GM10248 (cell line): Measurements from ENCODE around the gene C3orf18.
A peak's percentile ranks its signal among the peaks of the same experiment; 100 is the strongest.

Experiments
- CTCF ChIA-PET: fragments of 300-600 bp; sonication (Branson Sonifier 250); formaldehyde crosslinking; extraction: SDS; loops from one replicate; lab custom pipeline; 2021; ENCODE audit warnings: antibody characterized with exemption; lab: Yijun Ruan, JAX
- POLR2A ChIA-PET: fragments of 350-650 bp; sonication (Branson Sonifier 250); formaldehyde crosslinking; extraction: SDS; loops from one replicate; lab custom pipeline; 2020; ENCODE audit warnings: antibody characterized with exemption; lab: Yijun Ruan, JAX
- DNase-seq: peaks from one replicate; pipeline ENCODE4 v3.0.0; 2012; ENCODE audit errors: extremely low spot score
- CTCF ChIP-seq: IDR thresholded peaks from 2 replicates; pipeline ENCODE4 v1.5.1; 2012; ENCODE audit warnings: mild to moderate bottlenecking, low read depth; ENCODE audit errors: extremely low read depth, missing control alignments, control extremely low read depth

Gene C3orf18

GRCh38 chr3:50525191-50525910 is 42.2 kb downstream of the C3orf18 start:
- CTCF ChIA-PET, result interaction anchor here (1.4 to 4.8 kb wide), 3 partner anchors 17 to 25 kb away, joined by 3 to 38 read pairs (median 18); no protein-coding TSS in a partner anchor
- no peak for TF ChIP-seq CTCF
- no peak for DNase-seq
- POLR2A ChIA-PET, result no interaction called here

- ChIA-PET POLR2A (no interaction called here), CTCF (interaction anchor here (1.0 to 4.8 kb wide), 4 partner anchors 16 to 92 kb away, joined by 3 to 38 read pairs (median 10); partner anchors contain the start of gene MAPKAPK3)
- TF ChIP-seq CTCF, result no peak
- no peak for DNase-seq
These were observed 42.8 kb downstream of the C3orf18 start for GRCh38 chr3:50524746-50525145.

GRCh38 chr3:50523279-50523811 is 44.2 kb downstream of the C3orf18 start:
- TF ChIP-seq CTCF, result no peak
- POLR2A ChIA-PET, result interaction anchor here (0.6 kb wide), 1 partner anchor 108 kb away, joined by 5 read pairs; no protein-coding TSS in a partner anchor

GRCh38 chr3:50521572-50521971 is 46.0 kb downstream of the C3orf18 start:
- CTCF ChIA-PET, result interaction anchor here (1.0 to 4.8 kb wide), 5 partner anchors 9 to 92 kb away, joined by 3 to 38 read pairs (median 3); no protein-coding TSS in a partner anchor
- no peak for TF ChIP-seq CTCF
- POLR2A ChIA-PET, result no interaction called here
- no peak for DNase-seq

More at GRCh38 chr3:50523279-50523811, 44.2 kb downstream of the C3orf18 start:
- CTCF ChIA-PET, result interaction anchor here (1.4 to 4.8 kb wide), 3 partner anchors 20 to 93 kb away, joined by 3 to 38 read pairs (median 18); partner anchors contain the start of gene MAPKAPK3
- no peak for DNase-seq

GRCh38 chr3:50520849-50521248 is 46.7 kb downstream of the C3orf18 start:
- ChIA-PET CTCF (interaction anchor here (1.0 to 4.8 kb wide), 3 partner anchors 22 to 33 kb away, joined by 3 to 38 read pairs (median 18); no protein-coding TSS in a partner anchor), POLR2A (no interaction called here)
- DNase-seq, result no peak
- no peak for TF ChIP-seq CTCF

GRCh38 chr3:50519471-50520089 is 48.0 kb downstream of the C3orf18 start:
- DNase-seq, result peak; percentile 77
- peak; percentile 98 for TF ChIP-seq CTCF
- ChIA-PET POLR2A (no interaction called here), CTCF (interaction anchor here (0.8 to 2.9 kb wide), 4 partner anchors 23 to 96 kb away, joined by 3 to 12 read pairs (median 4); no protein-coding TSS in a partner anchor)
